ENCODE data around the gene RAD51AP1.

GRCh38 chr12:4572680-4573079 is 34.0 kb downstream of the RAD51AP1 start:
- no peak for TF ChIP-seq BRCA1 (IDR thresholded peaks at IDR 0.05; ENCODE audit: low read depth, low read length)
- TF ChIP-seq EP300 (IDR thresholded peaks at IDR 0.05; ENCODE audit: borderline replicate concordance in 1 of 2, low read depth in 2 of 2, low read length in 2 of 2): no peak
- no peak for TF ChIP-seq POLR2A (IDR thresholded peaks at IDR 0.05; ENCODE audit: control extremely low read depth in 1 of 2, low read depth in 2 of 2, low read length in 2 of 2)
- TF ChIP-seq, protein P1, sequence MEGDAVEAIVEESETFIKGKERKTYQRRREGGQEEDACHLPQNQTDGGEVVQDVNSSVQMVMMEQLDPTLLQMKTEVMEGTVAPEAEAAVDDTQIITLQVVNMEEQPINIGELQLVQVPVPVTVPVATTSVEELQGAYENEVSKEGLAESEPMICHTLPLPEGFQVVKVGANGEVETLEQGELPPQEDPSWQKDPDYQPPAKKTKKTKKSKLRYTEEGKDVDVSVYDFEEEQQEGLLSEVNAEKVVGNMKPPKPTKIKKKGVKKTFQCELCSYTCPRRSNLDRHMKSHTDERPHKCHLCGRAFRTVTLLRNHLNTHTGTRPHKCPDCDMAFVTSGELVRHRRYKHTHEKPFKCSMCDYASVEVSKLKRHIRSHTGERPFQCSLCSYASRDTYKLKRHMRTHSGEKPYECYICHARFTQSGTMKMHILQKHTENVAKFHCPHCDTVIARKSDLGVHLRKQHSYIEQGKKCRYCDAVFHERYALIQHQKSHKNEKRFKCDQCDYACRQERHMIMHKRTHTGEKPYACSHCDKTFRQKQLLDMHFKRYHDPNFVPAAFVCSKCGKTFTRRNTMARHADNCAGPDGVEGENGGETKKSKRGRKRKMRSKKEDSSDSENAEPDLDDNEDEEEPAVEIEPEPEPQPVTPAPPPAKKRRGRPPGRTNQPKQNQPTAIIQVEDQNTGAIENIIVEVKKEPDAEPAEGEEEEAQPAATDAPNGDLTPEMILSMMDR (IDR thresholded peaks at IDR 0.05; ENCODE audit: control extremely low read depth in 1 of 3, insufficient read depth in 1 of 3, low read depth in 1 of 3, low read length in 3 of 3): no peak
